ENCODE results near the gene SBNO1. TPM values are rescaled to one million over a fixed set of nuclear protein-coding genes. Genes with fewer than 3 reads are reported as not detected.
A peak's percentile ranks its signal among the peaks of the same experiment; 100 is the strongest.
"Not testable (repeated sequence)": the region's sequence is repeated elsewhere in the genome, so short reads cannot be mapped to it uniquely, and the experiment has no call there.

SBNO1 gene
- polyA plus RNA-seq (ENCODE audit: insufficient read length), result 18.7 TPM

GRCh38 chr12:123364532-123365024 is at the start of gene SBNO1:
SBNO1 (minus strand) TSS chr12:123364847; CDS start chr12:123350441, 14,406 bp downstream.
- DNase-seq, result peak; percentile 94

GRCh38 chr12:123410041-123410412 is 45.4 kb upstream of the SBNO1 start:
- no peak for DNase-seq

- DNase-seq, result not testable (repeated sequence)
These were observed 44.8 kb upstream of the SBNO1 start for GRCh38 chr12:123409284-123410040.

GRCh38 chr12:123408619-123409018 is 44.0 kb upstream of the SBNO1 start:
- DNase-seq, result not testable (repeated sequence)

- not testable (repeated sequence) for DNase-seq
These were observed 43.3 kb upstream of the SBNO1 start for GRCh38 chr12:123407934-123408333.

- DNase-seq, result not testable (repeated sequence)
These were observed 42.6 kb upstream of the SBNO1 start for GRCh38 chr12:123407269-123407668.

- DNase-seq, result no peak
These were observed 39.9 kb upstream of the SBNO1 start for GRCh38 chr12:123404581-123404980.

- no peak for DNase-seq
These were observed 37.4 kb upstream of the SBNO1 start for GRCh38 chr12:123401753-123402683.

GRCh38 chr12:123399255-123399617 is 34.6 kb upstream of the SBNO1 start:
- DNase-seq, result no peak

GRCh38 chr12:123398550-123399254 is 34.1 kb upstream of the SBNO1 start:
- peak; percentile 16 for DNase-seq

- no peak for DNase-seq
These were observed 33.5 kb upstream of the SBNO1 start for GRCh38 chr12:123398177-123398549.

GRCh38 chr12:123397400-123397799 is 32.8 kb upstream of the SBNO1 start:
- no peak for DNase-seq

- DNase-seq, result no peak
These were observed 32.3 kb upstream of the SBNO1 start for GRCh38 chr12:123396954-123397353.

GRCh38 chr12:123396543-123396942 is 31.9 kb upstream of the SBNO1 start:
- no peak for DNase-seq

GRCh38 chr12:123395236-123395635 is 30.6 kb upstream of the SBNO1 start:
- DNase-seq, result no peak

GRCh38 chr12:123393747-123394146 is 29.1 kb upstream of the SBNO1 start:
- DNase-seq, result no peak

- no peak for DNase-seq
These were observed 27.1 kb upstream of the SBNO1 start for GRCh38 chr12:123391546-123392343.

- DNase-seq, result no peak
These were observed 26.1 kb upstream of the SBNO1 start for GRCh38 chr12:123390498-123391426.

GRCh38 chr12:123389560-123390351 is 25.1 kb upstream of the SBNO1 start:
- peak; percentile 14 for DNase-seq
